ENCODE measurements around the gene PLCL1. TPM values are rescaled to one million over a fixed set of nuclear protein-coding genes. Genes with fewer than 3 reads are reported as not detected.

The PLCL1 gene
- total RNA-seq, 1 donor from 2014 or later, result 2.0 TPM

DNA sequence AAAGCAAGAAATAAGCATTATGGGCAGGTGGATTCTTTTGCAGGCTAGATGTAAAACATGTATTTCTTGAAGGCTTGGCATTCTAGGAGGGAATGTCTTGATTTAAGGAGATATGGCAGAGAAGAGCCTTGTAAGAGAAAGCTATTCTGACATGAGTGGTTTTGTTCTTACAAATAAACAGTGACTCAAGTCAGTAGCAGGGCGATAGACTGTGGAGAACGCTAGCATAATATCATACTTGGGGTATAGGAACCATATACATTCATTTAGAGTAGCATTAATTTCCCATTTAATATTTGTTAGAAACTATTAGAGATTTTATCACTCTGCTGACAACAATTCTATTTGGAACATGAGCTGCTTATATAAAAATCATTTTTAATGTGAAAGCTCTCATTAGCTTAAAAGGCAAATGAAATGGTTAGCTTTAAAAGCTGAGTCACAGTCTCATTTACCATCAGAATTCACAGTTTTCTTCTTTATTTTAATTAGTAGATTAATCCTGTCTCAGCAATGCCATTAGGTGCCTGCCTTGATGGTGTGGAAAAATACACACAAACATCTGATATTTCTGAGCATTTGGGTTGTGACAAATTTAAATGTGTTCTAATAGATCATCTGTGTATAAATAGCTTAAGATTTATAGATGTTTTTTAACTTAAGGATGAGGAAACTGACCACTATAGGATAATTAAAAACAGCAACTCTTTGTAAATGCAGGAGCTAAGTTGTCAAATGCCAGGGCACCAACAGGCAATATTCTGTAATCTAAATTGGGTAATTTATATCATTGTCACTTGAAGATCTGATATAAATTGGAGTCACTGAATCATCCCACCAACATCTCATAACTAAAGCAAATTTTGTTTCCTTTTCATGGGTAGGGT lies 276.7 kb downstream of the PLCL1 start:
- TF ChIP-seq, protein P1, sequence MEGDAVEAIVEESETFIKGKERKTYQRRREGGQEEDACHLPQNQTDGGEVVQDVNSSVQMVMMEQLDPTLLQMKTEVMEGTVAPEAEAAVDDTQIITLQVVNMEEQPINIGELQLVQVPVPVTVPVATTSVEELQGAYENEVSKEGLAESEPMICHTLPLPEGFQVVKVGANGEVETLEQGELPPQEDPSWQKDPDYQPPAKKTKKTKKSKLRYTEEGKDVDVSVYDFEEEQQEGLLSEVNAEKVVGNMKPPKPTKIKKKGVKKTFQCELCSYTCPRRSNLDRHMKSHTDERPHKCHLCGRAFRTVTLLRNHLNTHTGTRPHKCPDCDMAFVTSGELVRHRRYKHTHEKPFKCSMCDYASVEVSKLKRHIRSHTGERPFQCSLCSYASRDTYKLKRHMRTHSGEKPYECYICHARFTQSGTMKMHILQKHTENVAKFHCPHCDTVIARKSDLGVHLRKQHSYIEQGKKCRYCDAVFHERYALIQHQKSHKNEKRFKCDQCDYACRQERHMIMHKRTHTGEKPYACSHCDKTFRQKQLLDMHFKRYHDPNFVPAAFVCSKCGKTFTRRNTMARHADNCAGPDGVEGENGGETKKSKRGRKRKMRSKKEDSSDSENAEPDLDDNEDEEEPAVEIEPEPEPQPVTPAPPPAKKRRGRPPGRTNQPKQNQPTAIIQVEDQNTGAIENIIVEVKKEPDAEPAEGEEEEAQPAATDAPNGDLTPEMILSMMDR (IDR thresholded peaks at IDR 0.05; ENCODE audit: unreplicated experiment), result no peak
- Mint-ChIP-seq H3K27ac (no peak overlapping the region), H3K36me3 (no peaks in the 10 kb centered on the region), H3K4me1 (no peaks in the 10 kb centered on the region), H3K27me3 (ENCODE audit: low read depth) (peaks cover 28% of the 10 kb centered on the region), H3K4me3 (no peak overlapping the region), H3K9me3 (peaks cover 12% of the 10 kb centered on the region)
- DNase-seq (ENCODE audit: low spot score in 2 of 2, unreplicated experiment in 2 of 2), result no peak

- Mint-ChIP-seq H3K36me3 (no peaks in the 10 kb centered on the region), H3K27ac (no peak overlapping the region), H3K27me3 (ENCODE audit: low read depth) (peaks cover 33% of the 10 kb centered on the region), H3K4me3 (no peak overlapping the region), H3K4me1 (no peaks in the 10 kb centered on the region), H3K9me3 (peaks cover 12% of the 10 kb centered on the region)
- DNase-seq (ENCODE audit: low spot score in 2 of 2, unreplicated experiment in 2 of 2), result no peak
- TF ChIP-seq, protein P1 (IDR thresholded peaks at IDR 0.05; ENCODE audit: unreplicated experiment), result no peak
These were observed 279.8 kb downstream of the PLCL1 start for GRCh38 chr2:198084156-198084555.

- Mint-ChIP-seq H3K27me3 (ENCODE audit: low read depth) (peaks cover 30% of the 10 kb centered on the region), H3K9me3 (no peaks in the 10 kb centered on the region), H3K27ac (no peak overlapping the region), H3K4me1 (peaks cover 6% of the 10 kb centered on the region), H3K36me3 (no peaks in the 10 kb centered on the region), H3K4me3 (no peak overlapping the region)
- DNase-seq (ENCODE audit: low spot score in 2 of 2, unreplicated experiment in 2 of 2), result no peak
- TF ChIP-seq, protein P1 (IDR thresholded peaks at IDR 0.05; ENCODE audit: unreplicated experiment), result no peak
These were observed 291.6 kb downstream of the PLCL1 start for GRCh38 chr2:198096002-198096401.

DNA sequence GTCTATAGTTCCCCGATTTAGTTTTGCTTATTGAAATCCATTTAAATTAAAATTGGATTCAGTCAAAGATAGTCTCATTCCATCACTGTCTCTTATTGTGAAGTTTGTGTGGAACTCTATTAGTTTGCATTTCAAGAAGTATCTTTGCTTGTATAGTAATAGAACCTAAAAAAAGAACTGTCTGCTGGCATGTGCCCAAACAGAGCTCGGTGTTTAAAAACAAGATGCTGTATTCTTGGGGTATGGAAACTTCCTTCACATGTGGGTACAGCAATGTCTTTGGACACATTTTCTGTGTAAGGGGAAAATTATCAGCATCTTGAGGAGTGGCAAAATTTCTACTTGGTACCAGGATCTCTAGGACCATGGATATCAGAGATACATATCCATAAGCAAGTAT lies 292.6 kb downstream of the PLCL1 start:
- H3K36me3 Mint-ChIP-seq, result no peaks in the 10 kb centered on the region
- TF ChIP-seq, protein P1 (IDR thresholded peaks at IDR 0.05; ENCODE audit: unreplicated experiment), result no peak
- peaks cover 6% of the 10 kb centered on the region for H3K4me1 Mint-ChIP-seq
- H3K27me3 Mint-ChIP-seq (ENCODE audit: low read depth), result peaks cover 28% of the 10 kb centered on the region
- no peak overlapping the region for H3K27ac Mint-ChIP-seq
- no peaks in the 10 kb centered on the region for H3K9me3 Mint-ChIP-seq
- H3K4me3 Mint-ChIP-seq, result no peak overlapping the region
- no peak for DNase-seq (ENCODE audit: low spot score in 2 of 2, unreplicated experiment in 2 of 2)

DNA sequence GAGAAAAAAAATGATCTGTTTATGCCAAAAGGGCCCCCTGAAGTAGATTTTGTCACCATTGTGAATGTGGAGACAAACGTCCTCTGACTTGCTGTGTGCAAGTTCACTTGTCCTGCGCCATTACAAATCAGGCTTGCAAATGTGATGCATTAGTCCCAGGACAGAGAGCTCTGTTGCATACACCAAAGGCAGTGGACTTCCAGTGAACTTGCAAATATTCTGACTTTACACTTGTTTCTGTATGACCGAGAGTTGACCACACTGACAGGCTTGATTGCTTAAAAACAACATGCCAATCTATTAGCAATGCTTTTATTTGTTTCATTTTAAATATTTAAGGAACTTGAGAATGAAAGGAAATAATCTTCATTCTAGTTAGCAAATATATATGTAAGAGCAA lies 293.2 kb downstream of the PLCL1 start:
- no peak for DNase-seq (ENCODE audit: low spot score in 2 of 2, unreplicated experiment in 2 of 2)
- H3K4me1 Mint-ChIP-seq, result peaks cover 6% of the 10 kb centered on the region

More for the DNA sequence above, 293.2 kb downstream of the PLCL1 start:
- H3K27ac Mint-ChIP-seq, result no peak overlapping the region
- H3K36me3 Mint-ChIP-seq, result no peaks in the 10 kb centered on the region
- H3K9me3 Mint-ChIP-seq, result no peaks in the 10 kb centered on the region
- peaks cover 23% of the 10 kb centered on the region for H3K27me3 Mint-ChIP-seq (ENCODE audit: low read depth)
- no peak overlapping the region for H3K4me3 Mint-ChIP-seq
- TF ChIP-seq, protein P1 (IDR thresholded peaks at IDR 0.05; ENCODE audit: unreplicated experiment), result no peak
